IPS-18a (cell line): ENCODE measurements around the gene TNFRSF14.

Experiments used
- H3K27ac ChIP-seq: one replicate; pipeline ENCODE4 v1.5.1; 2013; ENCODE audit warnings: low read length
- H3K27me3 ChIP-seq: one replicate; pipeline ENCODE4 v1.6.1; 2013; ENCODE audit warnings: mild to moderate bottlenecking, low read length; ENCODE audit not compliant: control insufficient read depth, insufficient read depth
- H3K36me3 ChIP-seq: one replicate; pipeline ENCODE4 v1.6.1; 2013; ENCODE audit warnings: low read depth, low read length; ENCODE audit not compliant: control insufficient read depth
- H3K4me1 ChIP-seq: one replicate; pipeline ENCODE4 v1.6.1; 2013; ENCODE audit warnings: low read depth, low read length; ENCODE audit not compliant: control insufficient read depth
- H3K4me3 ChIP-seq: one replicate; pipeline ENCODE4 v1.5.1; 2013; ENCODE audit warnings: low read length
- H3K9ac ChIP-seq: one replicate; pipeline ENCODE4 v1.6.1; 2013; ENCODE audit warnings: mild to moderate bottlenecking, low read length, moderate library complexity
- H3K9me3 ChIP-seq: one replicate; pipeline ENCODE4 v1.6.1; 2013; ENCODE audit warnings: low read depth, low read length; ENCODE audit not compliant: control insufficient read depth

The TNFRSF14 gene

DNA sequence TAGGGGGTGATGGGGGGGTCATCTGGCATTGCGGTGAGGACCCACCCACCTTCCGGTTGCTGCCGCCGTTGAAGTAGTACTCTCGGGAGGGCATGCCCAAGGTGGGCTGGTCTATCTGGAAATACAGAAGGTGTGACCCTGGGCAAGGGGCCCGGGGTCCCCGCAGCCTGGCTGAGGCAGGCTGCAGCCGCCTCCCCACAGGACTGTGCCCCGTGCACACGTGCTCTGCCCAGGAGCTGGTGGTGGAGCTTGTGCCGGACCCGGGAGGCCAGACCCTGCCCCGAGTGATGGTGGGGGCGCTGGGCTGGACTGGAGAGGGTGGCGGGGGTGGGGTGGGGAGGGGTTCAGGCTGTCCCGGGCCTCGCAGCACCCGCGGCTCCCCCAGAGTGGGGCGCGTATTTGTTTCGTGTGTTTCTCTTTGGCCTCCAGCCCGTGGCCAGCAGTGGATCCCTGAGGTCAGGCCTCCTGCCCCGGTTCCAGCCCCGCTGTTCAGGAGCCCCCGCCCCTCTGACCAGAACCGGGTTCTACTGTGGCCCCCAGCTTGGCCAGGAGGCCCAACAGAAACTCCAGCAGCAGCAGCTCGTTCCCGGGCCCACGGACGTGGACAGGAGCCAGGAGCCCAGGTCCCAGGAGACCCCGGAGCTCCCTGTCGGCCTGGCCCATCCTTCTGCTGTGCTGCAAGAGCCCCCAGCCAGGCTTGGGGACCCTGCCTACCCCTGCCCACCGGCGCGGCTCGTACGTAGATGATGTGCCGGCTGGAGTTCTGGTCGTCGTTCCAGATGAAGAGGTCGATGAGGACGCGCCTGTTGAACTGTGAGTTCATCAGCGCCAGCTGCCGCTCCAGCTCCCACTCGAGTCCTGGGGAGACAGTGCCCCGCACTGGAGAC is 49.6 kb downstream of the TNFRSF14 start:
- Histone ChIP-seq H3K27ac (no peak overlapping the region), H3K9me3 (no peaks in the 10 kb centered on the region), H3K36me3 (no peaks in the 10 kb centered on the region), H3K9ac (no peak overlapping the region), H3K4me1 (no peaks in the 10 kb centered on the region), H3K27me3 (no peaks in the 10 kb centered on the region), H3K4me3 (no peak overlapping the region)

DNA sequence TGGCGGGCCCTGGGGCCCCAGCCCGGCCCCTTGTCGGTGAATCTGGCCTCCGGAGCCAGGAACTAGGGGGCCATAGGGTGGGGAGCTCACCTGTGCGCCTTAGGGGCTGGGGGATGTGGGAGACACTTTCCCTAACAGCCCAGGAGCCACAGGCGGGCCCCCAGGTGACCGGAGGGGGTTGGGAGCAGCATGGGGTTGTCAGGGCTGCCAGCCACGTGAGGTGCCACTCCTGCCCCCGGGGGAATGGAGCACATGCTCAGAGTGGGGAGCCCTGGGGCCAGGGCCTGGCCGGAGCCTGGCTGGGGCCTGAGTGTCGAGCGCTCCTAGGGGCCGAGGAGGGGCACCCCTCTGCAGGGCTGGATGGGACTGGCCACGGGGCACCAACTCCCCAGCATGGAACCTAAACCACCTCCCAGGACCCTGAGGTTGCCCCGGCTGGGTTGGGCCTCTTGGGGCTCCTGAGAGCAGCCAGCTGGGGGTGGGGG is 50.3 kb downstream of the TNFRSF14 start:
- Histone ChIP-seq H3K27me3 (no peaks in the 10 kb centered on the region), H3K4me1 (no peaks in the 10 kb centered on the region), H3K9me3 (no peaks in the 10 kb centered on the region), H3K4me3 (no peak overlapping the region), H3K27ac (no peak overlapping the region), H3K9ac (no peak overlapping the region), H3K36me3 (no peaks in the 10 kb centered on the region)

DNA sequence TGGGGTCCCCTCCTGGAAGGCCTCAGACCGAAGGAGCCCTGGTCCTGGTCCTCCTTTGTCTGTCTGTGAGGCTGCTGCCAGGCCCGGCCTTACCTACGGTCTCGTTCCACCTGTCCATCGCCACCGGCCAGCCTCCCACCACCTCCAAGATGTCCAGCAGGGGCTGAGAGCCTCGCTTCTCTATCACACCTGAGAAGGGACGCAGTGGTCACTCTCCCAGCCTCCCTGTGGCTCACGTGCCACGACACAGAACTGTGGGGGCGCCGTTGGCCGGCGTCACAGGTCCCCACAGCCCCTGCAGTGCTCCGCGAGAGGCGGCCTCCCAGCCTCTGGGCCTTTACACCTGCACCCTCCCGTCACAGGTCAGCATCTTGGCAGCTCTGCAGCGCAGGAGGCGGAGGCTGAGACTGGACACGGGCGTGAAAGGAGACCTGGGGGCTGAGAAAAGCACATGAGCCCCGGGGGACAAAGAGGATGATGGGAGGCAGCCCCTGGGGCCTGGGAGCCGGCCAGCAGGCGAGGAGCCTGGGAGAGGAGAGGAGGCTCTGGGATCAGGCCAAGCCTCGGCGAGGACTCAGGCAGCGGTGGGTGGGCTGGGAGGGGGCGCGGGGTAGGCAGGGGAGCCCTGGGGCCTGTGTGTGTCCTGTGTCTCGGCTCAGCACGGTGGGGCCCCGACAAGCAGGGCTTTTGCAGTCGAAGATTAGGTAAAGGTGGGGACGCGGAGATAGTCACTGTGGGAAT is 50.9 kb downstream of the TNFRSF14 start:
- H3K27me3 ChIP-seq = no peaks in the 10 kb centered on the region
- H3K36me3 ChIP-seq = no peaks in the 10 kb centered on the region
- no peak overlapping the region for H3K4me3 ChIP-seq
- H3K27ac ChIP-seq = no peak overlapping the region
- no peak overlapping the region for H3K9ac ChIP-seq
- H3K9me3 ChIP-seq = no peaks in the 10 kb centered on the region
- H3K4me1 ChIP-seq = no peaks in the 10 kb centered on the region

DNA sequence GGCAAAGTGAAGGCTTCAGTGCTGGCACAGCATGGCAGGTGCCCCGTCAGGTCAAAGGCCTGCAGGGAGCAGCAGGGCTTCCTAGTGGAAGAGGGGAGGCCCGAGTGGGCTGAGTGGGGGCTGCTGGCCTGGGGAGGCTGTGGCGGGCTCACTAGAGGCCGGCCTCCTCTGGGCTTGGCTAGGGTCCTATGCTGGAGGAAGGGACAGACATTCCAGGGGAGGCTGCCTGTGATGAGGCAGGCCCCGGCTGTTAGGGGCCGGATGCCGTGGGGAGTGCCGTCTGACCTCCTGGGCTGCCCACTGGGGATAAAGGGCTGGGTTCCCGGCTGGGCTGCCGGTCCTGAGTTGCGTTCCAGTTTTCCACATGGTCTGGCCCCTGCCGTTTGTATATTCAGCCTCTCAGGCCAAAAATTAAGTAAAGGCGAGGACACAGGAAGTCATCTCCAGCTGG is 51.5 kb downstream of the TNFRSF14 start:
- no peak overlapping the region for H3K9ac ChIP-seq
- no peak overlapping the region for H3K4me3 ChIP-seq
- H3K27ac ChIP-seq = no peak overlapping the region
- H3K27me3 ChIP-seq = no peaks in the 10 kb centered on the region
- H3K4me1 ChIP-seq = no peaks in the 10 kb centered on the region
- no peaks in the 10 kb centered on the region for H3K36me3 ChIP-seq
- no peaks in the 10 kb centered on the region for H3K9me3 ChIP-seq

DNA sequence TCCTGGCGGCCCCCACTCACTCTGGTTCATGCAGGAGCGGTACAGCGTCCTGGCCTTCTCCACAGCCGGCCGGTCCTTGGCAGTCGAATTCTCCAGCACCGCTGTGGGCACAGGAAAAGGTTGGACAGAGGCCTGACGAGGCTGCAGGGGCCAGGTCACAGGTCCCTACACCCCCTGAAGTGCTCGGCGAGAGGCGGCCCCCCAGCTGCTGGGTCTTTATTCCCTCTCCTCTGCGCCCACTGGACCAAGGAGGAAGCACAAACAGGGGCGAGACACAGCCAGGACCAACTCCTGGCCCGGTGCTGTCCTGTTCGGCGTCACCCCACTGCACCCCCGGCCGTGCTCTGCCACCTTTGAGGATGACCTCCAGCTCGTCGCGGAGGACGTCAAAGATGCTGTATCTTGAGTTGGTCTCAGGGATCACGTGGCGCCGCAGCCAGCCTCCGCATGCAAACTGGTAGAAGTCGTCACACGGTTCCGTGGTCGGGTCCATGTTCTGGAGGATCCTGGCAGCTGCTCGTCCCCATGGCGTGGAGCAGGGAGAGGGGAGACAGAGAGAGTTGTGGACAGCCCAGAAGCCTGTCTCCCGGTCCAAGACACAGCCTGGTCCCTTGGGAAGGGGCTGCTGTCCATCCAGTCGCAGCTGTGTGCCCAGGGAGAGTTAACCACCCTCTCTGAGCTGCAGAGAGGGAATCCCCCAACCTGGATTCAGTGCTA is 53.3 kb downstream of the TNFRSF14 start:
- no peaks in the 10 kb centered on the region for H3K4me1 ChIP-seq
- H3K4me3 ChIP-seq = no peak overlapping the region
- H3K9me3 ChIP-seq = no peaks in the 10 kb centered on the region
- H3K9ac ChIP-seq = no peak overlapping the region
- no peak overlapping the region for H3K27ac ChIP-seq
- H3K36me3 ChIP-seq = no peaks in the 10 kb centered on the region
- H3K27me3 ChIP-seq = no peaks in the 10 kb centered on the region

DNA sequence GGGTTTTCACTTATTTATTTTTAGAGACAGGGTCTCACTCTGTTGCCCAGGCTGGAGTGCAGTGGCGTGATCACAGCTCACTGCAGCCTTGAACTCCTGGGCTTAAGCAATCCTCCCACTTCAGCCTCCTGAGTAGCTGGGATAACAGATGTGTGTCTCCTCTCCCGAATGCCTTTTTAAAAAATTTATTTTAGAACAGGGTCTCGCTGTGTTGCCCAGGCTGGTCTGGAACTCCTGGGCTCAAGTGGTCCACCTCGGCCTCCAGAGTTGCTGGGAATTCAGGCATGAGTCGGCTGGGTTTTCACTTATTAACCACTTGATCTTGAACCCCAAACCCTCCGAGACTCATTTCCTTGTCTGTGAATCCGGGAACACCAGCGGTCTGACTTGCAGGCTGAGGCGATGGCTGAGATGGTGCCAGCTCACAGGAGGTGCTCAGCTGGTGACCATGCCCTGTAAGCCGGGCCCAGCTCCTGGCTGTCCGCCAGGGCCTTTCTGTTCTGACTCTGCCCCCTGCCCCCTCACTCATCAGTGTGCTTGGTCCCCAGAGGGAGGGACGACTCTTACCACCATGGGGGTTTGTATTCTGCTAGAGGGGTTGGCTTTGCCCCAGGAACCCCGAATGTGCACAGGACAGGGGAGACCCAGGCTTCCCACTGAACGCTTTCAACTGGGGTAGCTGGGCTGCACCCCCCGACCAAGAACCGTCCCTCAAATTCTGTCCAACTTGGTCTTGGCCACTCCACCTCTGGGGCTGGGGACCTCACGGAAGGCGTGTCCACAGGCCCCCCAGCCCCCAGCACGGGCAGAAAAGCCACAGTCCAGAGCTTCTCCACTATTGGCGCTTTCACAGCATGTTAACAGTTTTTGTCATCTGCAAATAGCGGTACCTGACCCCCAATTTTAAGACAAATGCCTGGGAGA is 54.1 kb downstream of the TNFRSF14 start:
- Histone ChIP-seq H3K27me3 (no peaks in the 10 kb centered on the region), H3K9ac (no peak overlapping the region), H3K9me3 (no peaks in the 10 kb centered on the region), H3K4me1 (no peaks in the 10 kb centered on the region), H3K4me3 (peak overlapping the region; percentile 26), H3K27ac (no peak overlapping the region), H3K36me3 (no peaks in the 10 kb centered on the region)

DNA sequence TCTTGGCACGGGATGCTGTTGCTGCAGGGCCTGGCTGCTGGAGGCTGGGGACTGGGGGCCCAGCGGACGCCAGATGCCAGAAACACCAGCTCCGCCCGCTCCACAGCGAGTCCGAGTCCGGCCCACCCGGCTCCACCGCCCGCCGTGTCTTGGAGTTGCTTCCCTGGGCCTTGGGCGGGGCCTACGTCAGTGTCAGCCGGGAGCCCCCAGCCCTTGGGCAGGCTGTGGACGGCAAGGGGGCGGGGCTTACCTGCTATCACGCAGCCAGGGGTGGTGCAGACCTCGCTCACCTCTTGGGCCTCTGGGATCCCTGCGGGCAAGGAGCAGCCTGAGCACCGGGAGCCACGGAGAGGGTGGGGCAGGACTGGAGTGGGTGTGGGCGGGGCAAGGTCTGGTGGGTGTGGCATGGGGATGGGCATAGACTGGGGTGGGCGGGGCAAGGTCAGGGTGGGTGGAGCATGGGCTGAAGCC is 54.9 kb downstream of the TNFRSF14 start:
- no peak overlapping the region for H3K9ac ChIP-seq
- no peaks in the 10 kb centered on the region for H3K27me3 ChIP-seq
- H3K4me3 ChIP-seq = peak overlapping the region; percentile 26
- H3K9me3 ChIP-seq = peaks cover 3% of the 10 kb centered on the region
- H3K4me1 ChIP-seq = no peaks in the 10 kb centered on the region
- H3K27ac ChIP-seq = no peak overlapping the region
- no peaks in the 10 kb centered on the region for H3K36me3 ChIP-seq

DNA sequence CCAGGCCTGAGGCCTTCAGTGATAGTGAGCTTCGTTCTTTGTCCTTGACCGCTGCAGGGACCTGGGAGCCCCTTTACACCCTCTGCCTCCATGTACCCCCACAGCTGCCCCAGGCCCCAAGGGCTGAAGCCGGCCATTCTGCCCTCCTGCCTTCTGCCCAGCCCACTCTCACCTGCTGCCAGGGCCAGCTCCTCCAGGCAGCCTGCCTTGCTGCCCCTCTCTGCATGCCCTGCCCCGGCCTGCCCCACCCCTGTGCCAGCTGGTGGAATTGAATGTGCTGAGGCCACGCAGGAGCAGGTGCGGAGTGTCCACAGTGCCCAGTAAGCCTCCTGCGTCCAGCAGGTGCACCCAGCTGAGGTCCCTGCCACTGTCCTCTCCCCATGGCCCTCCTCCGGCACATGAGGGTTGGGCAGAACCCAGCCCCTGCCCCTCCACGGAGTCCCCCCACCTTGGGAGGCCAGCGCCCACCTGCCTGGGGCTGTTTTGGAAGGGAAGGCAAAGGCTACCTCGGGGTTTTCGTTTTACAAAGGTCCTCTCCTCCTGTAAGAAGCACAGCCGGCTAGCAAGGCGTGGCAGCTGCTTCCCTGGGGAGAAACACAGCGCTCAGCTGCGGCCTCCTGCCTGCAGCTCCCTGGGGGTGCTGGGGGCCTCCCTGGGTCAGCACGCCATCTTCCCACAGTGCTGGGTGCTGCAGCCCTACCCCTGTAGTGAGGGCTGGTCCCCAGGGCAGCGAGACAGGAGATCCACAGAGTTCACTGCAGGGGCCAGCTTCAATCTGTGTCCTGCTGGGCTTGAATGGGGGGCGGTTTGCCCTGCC is 55.7 kb downstream of the TNFRSF14 start:
- Histone ChIP-seq H3K27me3 (no peaks in the 10 kb centered on the region), H3K36me3 (no peaks in the 10 kb centered on the region), H3K9ac (no peak overlapping the region), H3K27ac (no peak overlapping the region), H3K9me3 (peaks cover 3% of the 10 kb centered on the region), H3K4me3 (no peak overlapping the region), H3K4me1 (no peaks in the 10 kb centered on the region)

DNA sequence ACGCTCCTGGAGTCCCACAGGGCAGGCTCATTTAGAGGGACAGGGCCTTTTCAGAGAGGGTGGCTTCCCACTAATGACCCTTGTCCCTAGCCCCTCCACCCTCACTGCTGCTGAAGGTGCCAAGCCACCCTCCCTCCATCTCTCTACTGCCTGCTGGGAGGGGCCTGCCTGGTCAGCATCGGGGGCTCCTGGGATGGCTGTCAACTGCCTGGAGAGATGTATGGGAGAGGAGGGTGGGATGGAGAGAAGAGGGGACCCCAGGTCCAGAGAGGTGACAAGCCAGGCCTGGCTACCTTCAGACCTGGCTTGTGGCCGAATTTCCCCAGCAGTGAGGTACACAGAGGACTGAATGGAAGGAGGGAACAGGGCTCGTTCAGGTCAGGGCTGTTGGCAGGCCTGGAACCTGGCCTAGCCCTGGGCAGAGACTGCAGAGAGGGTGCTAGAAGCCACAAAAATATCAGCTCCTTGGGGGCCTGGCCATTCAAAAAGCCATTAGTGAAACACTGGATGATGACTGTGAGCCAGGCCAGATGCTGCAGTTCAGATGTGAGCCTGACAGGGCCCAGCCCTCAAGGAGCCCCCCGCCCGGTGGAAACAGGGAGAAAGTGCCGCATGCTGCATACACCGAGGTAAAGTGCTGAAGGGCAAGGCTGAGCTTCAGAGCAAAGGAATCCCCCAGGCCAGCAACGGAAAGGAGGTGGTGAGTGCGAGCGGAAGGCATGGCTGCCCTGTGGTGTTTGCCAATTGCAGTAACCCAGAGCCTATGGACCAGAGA is 56.6 kb downstream of the TNFRSF14 start:
- no peak overlapping the region for H3K27ac ChIP-seq
- H3K4me3 ChIP-seq = no peak overlapping the region
- no peak overlapping the region for H3K9ac ChIP-seq
- H3K4me1 ChIP-seq = no peaks in the 10 kb centered on the region
- no peaks in the 10 kb centered on the region for H3K27me3 ChIP-seq
- no peaks in the 10 kb centered on the region for H3K36me3 ChIP-seq
- peaks cover 3% of the 10 kb centered on the region for H3K9me3 ChIP-seq
